Measurements from ENCODE around the gene DDX6.

DNA sequence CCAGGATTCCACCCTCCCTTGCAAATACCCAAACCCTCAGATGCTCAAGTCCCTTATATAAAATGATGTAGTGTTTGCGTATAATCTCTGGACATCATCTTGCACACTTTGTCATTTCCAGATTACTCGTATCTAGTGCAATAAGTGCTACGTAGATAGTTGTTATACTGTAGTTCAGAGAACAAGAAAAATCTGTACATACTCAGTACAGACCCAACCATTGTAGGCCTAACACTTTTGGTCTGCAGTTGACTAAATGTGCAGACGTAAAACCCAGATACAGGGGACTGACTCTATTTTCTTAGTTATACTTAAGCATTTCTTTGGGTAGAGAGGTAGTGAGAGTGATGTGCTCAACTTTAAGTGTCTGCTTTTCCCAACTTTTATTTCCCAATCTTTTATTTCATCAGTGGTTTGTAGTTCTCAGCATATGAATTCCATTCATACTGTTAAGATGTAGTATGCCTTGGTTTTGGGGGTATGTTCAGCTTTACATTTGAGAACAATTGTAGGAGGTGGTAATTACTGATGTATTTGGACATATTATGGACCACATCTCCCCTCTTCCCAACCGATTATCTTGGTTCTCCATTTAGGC, 43.9 kb downstream of the DDX6 start:
- TF ChIP-seq, protein P1, sequence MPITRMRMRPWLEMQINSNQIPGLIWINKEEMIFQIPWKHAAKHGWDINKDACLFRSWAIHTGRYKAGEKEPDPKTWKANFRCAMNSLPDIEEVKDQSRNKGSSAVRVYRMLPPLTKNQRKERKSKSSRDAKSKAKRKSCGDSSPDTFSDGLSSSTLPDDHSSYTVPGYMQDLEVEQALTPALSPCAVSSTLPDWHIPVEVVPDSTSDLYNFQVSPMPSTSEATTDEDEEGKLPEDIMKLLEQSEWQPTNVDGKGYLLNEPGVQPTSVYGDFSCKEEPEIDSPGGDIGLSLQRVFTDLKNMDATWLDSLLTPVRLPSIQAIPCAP (CRISPR knock-in tag; IDR thresholded peaks at IDR 0.05), result no peak
- TF ChIP-seq GABPB1 (CRISPR knock-in tag; IDR thresholded peaks at IDR 0.05) (no peak), CBFB (CRISPR knock-in tag; IDR thresholded peaks at IDR 0.05; ENCODE audit: low read depth) (no peak)
- TF ChIP-seq, protein P2, sequence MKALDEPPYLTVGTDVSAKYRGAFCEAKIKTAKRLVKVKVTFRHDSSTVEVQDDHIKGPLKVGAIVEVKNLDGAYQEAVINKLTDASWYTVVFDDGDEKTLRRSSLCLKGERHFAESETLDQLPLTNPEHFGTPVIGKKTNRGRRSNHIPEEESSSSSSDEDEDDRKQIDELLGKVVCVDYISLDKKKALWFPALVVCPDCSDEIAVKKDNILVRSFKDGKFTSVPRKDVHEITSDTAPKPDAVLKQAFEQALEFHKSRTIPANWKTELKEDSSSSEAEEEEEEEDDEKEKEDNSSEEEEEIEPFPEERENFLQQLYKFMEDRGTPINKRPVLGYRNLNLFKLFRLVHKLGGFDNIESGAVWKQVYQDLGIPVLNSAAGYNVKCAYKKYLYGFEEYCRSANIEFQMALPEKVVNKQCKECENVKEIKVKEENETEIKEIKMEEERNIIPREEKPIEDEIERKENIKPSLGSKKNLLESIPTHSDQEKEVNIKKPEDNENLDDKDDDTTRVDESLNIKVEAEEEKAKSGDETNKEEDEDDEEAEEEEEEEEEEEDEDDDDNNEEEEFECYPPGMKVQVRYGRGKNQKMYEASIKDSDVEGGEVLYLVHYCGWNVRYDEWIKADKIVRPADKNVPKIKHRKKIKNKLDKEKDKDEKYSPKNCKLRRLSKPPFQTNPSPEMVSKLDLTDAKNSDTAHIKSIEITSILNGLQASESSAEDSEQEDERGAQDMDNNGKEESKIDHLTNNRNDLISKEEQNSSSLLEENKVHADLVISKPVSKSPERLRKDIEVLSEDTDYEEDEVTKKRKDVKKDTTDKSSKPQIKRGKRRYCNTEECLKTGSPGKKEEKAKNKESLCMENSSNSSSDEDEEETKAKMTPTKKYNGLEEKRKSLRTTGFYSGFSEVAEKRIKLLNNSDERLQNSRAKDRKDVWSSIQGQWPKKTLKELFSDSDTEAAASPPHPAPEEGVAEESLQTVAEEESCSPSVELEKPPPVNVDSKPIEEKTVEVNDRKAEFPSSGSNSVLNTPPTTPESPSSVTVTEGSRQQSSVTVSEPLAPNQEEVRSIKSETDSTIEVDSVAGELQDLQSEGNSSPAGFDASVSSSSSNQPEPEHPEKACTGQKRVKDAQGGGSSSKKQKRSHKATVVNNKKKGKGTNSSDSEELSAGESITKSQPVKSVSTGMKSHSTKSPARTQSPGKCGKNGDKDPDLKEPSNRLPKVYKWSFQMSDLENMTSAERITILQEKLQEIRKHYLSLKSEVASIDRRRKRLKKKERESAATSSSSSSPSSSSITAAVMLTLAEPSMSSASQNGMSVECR (CRISPR knock-in tag; IDR thresholded peaks at IDR 0.05; ENCODE audit: borderline replicate concordance), result no peak
- TF ChIP-seq, protein P3, sequence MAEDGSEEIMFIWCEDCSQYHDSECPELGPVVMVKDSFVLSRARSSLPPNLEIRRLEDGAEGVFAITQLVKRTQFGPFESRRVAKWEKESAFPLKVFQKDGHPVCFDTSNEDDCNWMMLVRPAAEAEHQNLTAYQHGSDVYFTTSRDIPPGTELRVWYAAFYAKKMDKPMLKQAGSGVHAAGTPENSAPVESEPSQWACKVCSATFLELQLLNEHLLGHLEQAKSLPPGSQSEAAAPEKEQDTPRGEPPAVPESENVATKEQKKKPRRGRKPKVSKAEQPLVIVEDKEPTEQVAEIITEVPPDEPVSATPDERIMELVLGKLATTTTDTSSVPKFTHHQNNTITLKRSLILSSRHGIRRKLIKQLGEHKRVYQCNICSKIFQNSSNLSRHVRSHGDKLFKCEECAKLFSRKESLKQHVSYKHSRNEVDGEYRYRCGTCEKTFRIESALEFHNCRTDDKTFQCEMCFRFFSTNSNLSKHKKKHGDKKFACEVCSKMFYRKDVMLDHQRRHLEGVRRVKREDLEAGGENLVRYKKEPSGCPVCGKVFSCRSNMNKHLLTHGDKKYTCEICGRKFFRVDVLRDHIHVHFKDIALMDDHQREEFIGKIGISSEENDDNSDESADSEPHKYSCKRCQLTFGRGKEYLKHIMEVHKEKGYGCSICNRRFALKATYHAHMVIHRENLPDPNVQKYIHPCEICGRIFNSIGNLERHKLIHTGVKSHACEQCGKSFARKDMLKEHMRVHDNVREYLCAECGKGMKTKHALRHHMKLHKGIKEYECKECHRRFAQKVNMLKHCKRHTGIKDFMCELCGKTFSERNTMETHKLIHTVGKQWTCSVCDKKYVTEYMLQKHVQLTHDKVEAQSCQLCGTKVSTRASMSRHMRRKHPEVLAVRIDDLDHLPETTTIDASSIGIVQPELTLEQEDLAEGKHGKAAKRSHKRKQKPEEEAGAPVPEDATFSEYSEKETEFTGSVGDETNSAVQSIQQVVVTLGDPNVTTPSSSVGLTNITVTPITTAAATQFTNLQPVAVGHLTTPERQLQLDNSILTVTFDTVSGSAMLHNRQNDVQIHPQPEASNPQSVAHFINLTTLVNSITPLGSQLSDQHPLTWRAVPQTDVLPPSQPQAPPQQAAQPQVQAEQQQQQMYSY (CRISPR knock-in tag; IDR thresholded peaks at IDR 0.05), result no peak
